NCI-H187 treated with DMSO at 0.1 percent for 48 hours (cell line): ENCODE data around the gene CCNK.

Experiments used
- DNase-seq: peaks from one replicate; lab custom pipeline; 2025; lab: John Stamatoyannopoulos, UW

Gene CCNK

GRCh38 chr14:99507860-99508640 is 26.8 kb downstream of the CCNK start:
- DNase-seq, result no peak

GRCh38 chr14:99508896-99509629 is 27.9 kb downstream of the CCNK start:
- no peak for DNase-seq

- no peak for DNase-seq
Measured at GRCh38 chr14:99509871-99510555, 28.8 kb downstream of the CCNK start.

GRCh38 chr14:99510556-99511139 is 29.4 kb downstream of the CCNK start:
- no peak for DNase-seq

GRCh38 chr14:99511421-99512109 is 30.4 kb downstream of the CCNK start:
- DNase-seq, result no peak

GRCh38 chr14:99512110-99512449 is 30.9 kb downstream of the CCNK start:
- DNase-seq, result no peak

GRCh38 chr14:99512571-99513182 is 31.5 kb downstream of the CCNK start:
- no peak for DNase-seq

DNA sequence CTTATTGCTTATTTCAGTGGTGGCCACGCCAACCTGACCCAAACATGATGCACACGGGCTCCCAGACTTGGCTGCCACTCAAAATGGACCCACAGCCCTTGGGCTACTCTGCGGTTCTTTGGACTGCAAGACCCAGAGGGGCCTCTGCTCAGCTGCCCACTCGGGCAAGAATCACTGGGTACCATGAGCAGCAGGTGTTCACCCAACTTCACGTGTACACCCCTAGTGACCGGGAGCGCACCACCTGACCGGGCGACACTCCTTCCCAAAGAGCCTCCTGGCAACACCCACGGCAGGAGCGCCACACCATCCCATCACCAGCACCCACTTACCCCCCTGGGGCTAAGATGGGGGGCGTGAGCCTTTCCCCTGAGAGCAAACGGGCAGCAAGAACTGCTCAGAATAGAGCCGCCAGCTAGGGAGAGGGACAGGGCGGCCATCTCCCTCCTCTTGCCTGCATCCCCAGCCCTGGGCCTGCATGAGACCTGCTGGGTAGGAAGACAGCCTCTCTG is 32.0 kb downstream of the CCNK start:
- no peak for DNase-seq

DNA sequence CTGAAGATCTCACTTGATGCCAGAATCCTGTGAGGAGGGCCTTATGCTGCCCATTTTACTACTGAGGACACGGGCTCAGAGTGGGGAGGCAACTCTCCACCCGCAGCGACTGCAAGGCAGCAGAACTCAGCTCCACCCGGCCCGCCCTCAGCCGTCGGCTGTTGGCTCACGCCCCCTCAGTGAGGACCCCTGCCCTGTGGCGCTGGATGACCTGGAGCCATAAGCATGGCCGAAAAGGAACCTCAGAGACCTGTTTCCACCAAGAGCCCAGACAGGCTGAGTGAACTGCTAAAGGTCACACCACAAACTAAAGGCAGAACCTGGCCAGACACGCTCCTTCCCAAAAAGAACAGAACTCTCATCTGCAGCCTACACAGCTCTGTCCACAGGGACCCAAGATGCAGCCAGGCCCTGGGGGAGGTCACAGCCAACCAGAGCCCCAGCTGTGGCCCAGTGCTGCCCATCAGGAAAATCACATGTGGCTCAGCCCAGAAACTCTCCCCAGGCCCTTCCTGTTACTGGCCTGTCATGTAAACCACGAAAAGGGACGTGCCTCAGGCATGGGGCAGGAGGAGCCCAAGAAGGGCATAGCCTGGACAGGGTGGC is 32.8 kb downstream of the CCNK start:
- DNase-seq, result no peak

DNA sequence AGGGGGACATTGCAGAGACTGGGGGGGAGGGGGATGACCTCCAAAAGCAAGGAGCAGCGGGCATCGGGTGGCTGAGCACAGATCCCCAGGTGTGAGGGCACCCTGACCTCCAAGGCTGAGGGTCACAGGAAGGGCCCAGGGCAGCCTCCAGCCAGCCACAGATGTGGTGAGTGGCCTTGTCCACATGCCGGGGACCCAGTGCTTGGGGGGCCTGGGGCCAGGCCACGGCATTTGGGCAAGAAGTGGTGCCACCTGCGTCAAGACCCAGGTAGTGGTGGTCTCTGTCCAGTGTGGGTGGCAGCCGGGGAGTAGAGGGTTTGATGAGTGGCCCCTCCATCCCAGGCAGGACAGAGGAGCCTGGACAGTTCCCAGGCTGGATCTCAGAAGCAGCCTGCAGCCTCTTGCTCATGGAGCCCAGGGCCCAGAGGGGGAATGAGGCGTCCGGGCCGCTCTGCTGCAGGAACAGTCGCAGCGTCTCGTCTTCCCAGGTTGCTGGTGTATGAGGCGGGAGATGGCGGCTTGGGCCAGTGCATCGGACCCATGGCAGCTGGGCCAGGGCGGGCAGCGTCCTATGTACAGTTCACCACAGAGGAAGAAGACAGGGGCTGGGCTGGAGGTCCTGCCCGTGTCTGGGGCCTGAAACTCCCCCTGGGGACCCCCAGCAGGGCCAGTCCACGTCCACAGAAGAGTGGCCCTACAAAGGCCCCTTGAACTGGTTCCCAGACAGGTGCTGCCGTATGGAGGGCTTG is 33.5 kb downstream of the CCNK start:
- no peak for DNase-seq

DNA sequence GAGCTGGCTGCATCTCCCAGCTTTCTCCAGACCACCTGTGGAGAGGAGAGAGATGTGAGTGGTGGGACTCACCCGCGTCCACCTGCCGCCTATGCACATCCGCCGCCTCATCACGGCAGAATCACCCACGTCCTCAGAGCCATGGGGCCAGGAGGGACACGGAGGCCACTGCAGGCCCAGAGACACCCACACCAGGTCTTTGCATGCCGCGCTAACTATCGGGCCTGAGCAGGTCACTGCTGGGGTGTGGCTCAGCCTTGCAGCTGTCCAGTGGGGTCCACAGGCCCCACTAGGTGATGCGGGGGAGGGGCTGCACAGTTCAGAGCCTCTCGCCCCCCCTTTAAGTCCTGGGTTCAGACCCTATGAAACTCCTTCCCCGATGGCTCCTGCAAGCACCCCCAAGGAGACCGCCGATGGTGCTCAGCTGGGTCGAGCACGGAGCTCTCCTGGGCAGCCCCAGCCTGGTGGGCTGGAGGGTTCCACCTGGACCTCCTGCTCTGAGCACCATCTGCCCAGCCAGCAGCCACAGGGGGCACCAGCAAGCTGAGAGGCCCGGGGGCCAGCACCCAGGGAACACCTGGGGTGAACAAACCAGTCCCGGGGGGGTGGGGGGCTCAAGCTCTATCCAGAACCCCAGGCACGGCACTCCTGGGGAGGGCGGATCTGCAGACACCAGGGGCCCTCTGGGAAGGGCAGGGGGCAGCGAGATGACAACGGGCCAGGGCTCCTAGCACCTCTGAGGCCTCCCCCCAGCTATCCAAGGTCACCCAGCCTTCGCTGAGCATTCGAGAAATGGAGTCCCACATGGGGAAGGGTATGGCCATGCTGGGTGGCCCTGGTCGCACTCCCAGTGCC is 34.3 kb downstream of the CCNK start:
- no peak for DNase-seq

DNA sequence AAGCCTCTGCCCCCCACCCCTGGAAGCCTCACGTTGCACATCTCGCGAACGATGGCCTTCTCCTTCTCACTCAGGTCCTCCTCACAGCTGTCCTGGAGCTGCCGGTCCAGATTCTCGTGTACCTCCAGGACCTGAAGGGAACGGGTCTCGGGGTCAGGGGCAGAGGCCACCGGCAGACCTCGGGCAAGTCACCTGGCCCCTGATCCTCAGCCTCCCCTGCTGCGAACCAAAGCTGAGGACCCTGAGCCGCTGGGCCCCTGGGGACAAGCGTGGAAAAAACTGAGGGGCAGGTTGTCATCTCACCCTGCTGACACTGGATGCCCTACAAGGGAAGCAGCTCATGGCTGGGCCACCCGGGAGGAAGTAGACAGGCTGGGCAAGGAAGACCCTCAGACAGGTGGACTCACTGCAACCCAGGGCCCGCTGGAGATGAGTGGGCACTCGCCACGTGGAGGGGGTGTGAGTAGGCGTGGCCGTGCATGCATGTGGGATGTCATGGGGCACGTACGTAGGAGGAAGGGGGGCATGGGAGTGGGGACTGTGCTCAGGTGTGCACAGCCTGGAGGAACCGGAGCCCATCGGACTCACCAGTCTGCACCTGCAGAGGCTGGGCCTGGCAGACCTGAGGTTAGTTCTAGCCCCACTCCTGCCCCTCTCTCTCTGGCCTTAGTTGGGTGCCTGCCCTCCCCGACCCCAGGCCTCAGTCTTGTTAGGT is 35.1 kb downstream of the CCNK start:
- no peak for DNase-seq

DNA sequence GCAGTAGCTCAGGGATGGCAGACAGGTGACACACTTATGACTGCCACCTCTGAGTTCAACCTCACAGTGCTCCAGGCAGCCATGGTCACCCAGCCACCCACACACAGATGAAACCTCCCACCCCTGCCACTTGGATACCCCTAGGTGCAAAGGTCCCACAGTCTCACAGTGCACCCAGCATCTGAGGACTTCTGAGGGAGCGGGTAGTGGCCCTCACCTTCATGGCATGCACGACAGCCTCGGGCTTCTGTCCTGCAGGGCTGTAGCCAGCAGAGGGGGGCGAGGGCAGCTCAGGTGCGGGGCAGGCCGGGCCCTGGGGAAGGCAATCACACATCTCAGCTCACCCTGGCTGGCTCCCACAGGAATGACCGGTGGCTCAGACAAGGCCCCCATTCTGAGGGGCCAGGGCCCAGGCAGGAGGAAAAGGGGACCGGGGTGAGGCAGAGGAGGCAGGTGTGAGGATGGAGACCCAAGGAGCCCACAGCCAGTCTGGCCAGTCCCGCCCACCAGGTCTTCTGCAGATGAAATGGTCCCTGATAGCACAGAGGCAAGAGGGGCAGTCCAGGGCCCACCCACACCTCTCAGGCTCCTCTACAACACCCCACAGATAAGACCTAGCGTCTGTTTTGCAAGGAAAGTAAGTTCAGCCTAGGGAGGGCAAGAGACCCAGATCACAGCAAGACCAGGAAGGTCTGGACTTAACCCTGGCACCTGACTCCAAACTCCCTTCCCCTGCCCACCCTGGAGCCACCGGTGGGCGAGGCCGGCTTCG is 35.8 kb downstream of the CCNK start:
- no peak for DNase-seq

- DNase-seq, result no peak
Measured at GRCh38 chr14:99517643-99518381, 36.6 kb downstream of the CCNK start.

DNA sequence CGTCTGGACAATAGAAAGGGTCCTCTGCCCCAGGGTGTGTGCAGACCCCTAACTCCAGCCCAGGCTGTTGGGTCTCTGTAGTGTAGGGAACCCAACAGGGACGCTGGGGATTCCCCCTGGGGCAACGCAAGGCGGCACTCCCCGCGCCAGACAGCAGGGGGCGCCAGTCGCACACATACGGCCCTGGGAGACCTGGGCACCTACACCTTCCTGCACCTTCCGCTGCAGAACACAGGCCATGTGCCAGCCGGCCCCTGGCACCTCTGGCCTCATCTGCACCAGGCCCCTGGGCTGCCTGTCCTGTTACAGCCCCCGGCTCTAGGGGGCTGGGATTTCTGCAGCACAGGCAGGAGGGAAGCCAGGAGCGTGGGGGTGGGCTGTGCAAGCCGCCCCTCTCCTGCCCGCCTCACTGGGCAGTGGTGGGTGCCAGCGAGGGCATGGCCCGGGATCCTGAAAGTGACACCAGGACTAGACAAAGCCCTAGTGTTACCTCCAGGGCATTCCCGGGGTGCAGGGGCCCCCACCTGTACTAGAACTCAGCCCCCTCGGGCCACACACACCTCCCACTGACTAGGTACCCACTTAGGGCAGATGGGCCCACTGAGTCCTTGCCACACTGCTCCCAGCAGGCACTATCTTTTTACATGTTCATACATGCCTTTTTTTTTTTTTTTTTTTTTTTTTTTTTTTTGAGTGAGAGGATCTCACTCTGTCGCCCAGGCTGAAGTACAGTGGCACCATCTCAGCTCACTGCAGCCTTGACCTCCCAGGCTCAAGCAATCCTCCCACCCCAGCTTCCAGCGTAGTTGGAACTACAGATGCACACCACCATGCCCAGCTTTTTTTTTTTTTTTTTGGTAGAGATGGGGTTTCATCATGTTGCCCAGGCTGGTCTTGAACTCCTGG is 37.5 kb downstream of the CCNK start:
- DNase-seq, result no peak

DNA sequence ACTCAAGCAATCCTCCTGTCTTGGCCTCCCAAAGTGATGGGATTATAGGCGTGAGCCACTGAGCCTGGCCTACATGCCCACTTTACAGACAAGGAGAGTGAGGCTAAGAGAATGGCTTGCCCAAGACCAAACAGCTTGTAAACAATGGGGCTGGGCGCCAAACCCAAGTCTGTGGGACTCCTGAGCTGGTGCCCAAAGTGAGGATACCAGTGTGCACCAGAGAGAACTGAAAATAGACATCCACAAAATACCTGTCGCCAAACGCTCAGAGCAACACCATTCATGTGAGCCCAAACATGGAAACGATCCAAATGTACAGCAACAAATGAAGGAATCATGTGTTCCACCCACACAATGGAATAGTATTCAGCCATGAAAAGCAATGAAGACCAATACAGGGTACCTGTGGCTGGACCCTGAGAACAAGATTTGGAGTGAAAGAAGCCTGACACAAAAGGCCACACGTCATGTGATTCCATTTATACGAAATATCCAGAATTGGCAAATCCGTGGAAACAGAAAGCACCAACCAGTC is 38.2 kb downstream of the CCNK start:
- DNase-seq, result no peak
